ENCODE measurements around the gene MCU.

MCU gene

DNA sequence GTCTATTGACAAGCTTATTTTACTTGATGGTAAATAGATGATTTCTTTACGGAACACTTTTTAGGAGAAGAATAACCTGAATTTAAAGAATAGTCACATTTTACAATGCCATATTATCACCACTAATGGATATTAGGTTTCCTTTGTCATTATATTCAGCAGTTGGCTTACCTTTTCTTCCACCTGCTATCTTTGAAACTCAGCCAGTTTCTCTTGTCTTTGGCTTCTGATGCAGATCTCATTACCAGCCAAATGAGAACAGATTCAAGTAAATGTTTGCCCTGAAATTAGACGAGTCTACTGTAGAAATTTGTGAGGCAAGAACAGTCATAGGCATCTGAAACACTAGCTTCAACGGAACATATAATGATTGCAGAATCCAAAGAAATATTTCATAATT lies 116.1 kb downstream of the MCU start:
- no peak for DNase-seq

DNA sequence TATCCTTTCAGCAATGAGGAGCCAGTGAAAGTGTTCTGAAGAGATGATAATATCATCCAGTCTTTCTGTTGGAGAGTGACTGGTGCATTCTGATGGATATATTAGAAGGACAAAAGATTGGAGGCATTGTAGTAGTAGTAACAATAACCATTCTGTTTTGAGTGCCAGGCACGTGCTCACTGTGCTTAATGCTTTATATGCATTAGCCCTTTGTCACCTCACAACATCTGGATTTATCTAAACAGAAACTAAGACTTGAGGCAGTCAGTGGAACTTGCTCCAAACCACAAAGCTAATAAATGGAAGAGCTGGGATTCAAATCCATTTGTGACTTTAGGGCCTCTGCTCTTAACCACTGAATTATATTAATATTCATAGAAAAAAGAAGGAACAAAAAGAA lies 117.1 kb downstream of the MCU start:
- no peak for DNase-seq

DNA sequence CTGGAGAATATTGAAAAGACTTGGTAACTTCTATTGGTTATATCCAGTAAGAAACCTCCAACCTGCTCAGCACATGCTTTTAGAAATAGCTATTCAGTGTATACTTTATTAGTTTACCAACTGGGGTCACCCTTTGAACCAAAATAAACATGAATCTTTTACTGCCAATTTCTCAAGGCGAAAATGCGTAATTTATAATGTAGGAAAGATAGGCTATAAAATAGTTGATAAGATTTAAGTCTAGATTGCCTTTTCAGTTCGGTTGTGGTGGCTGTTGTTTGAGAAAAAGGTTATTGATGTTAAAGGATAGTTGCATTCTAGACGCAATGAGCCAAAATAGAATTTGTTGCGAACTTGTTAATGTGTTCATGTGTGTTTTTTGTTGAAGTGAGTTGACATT lies 119.0 kb downstream of the MCU start:
- no peak for DNase-seq

DNA sequence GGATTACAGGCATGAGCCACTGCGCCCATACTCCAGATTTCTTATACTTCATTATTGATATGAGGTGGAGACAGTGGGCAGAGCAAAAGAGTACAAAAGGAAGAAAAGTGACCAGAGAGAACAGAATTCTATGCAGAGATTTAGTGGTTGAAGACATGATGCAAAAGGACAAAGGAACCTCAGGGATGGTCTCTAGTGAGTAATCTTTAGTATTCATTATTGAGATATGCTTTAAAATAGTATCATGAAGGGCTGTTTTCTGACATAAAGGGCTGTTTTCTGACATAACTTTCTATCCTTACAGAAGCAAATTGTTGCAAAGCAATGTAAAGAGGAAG lies 120.4 kb downstream of the MCU start:
- DNase-seq = no peak

DNA sequence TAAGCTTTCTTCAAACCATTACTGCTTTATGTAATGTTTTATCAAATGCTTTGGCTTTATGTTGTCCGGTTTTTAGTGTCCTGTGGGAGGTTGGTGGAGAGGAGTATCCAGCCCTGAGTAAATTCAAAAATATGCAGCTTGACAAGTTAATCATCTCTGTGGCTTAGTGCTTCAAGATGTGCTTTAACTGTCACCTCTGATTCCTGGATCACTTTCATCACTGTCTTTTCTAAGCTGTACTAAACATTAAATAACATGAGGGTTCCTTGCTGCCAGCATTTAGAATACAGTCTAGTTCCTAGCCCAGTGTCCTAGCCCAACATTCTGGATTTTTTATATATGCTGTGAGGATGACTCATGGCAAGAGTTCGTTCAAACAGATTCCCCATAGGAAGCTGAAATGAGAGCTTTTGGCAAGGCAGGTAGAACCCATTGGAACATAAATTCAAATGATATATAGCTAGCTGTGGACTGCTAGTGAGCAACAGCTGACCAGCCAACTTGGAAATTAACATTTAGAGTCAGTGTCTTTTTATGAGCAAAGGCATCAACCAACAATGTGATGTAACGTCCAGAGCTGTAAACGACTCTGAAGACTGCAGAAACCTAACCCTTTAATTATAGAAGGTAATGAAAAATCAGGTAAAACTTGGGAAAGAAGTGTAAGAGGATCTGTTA lies 120.9 kb downstream of the MCU start:
- peak; percentile 64 for DNase-seq

DNA sequence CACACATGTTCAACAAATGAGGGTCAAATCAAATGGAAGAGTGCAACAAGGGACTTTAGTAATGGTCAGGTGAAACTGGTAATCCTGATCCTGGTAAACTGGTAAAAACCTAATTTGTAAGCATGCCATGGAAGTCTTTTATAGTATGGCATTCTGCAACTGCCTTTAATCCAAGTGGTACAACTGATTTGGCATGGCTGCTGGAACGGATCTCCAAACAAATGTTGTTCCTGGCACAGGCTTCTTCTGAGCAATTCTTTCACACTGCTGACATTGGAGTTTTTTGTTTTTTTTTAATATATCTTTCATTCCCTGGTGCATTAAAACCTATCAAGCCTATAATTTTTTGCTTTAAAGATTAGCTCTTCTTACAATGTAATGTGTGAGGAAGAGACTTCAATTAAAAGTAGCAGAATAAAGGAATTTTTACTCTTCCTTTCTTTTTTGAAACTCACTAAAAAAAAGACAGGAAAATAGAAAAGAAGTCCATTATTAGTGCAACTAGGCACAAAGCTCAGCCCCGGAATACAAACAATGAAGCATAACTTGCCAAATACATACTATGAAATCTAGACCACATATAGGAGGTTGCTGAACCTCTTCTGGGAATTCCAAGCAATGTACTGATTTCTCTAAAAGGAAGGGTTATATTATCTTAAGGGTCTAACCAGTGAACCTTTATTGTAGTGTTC lies 122.3 kb downstream of the MCU start:
- DNase-seq = peak; percentile 60

DNA sequence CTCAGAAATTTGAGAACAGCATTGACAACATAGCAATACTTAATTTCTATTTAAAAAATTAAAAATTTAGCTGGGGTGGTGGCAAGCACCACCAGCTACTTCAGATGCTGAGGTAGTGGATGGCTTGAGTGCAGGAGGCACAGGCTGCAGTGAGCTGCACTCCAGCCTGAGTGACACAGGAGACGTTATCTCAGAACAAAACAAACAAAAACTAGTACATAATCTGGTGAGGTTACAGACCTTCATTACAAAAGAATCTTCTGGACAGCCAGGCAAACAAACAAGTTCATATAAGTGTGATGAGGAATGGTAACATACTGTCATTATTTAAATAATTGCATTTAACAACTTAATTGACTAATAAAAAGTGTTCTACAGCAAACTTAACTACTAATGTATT lies 124.6 kb downstream of the MCU start:
- no peak for DNase-seq

DNA sequence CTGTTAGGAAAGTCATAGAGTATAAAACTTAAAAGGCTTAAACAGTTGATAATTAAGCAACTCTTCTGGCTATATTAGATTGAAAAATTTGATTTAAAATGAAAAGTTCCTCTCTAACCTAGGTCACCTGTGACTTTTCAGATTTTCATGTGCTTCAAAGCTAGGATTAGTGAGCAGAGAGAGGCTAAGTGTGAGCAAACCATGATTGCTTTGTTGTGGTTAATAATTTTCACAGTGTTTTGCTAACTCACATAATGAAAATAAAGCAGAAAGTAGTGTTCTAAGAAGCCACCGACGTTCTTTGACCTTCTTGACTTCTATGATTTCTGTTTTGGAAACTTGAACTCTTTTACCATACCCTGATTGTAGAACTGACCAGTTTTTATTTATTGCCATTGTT lies 126.1 kb downstream of the MCU start:
- no peak for DNase-seq

DNA sequence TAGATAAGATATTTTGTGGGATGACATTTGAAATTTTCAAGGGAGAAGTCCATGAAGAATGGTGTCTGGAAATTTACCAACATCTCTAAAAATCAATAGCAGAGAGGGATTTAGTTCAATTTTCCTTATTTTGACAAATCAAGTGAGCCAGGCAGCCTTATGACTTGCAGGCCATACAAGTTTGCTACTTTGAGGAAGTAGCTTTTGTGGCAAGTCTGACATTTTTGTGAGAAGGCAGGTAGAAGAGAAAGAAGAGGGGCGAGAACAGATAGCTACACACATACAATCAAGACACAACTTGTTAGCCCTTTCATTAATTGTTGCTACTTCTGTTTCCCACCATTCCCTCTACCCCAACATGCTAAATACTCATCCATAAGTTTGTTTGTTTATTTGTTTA lies 127.1 kb downstream of the MCU start:
- DNase-seq = no peak

DNA sequence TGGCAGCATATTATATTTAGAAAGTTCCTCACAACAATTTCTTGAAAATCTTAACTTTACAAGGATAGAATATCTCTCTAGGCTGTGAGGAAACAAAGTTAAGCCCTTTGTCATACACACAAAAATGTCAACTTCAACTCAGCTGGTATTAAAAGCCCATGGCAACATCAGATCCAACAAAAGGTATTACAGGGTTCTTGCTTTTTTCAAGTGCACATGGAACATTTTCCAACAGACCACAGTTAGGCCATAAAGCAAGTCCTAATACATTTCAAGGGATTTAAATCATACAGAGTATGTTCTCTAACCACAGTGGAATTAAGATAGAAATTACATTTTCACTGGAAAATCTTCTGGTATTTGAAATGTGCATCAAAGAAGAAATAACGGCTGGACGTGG lies 129.7 kb downstream of the MCU start:
- no peak for DNase-seq

DNA sequence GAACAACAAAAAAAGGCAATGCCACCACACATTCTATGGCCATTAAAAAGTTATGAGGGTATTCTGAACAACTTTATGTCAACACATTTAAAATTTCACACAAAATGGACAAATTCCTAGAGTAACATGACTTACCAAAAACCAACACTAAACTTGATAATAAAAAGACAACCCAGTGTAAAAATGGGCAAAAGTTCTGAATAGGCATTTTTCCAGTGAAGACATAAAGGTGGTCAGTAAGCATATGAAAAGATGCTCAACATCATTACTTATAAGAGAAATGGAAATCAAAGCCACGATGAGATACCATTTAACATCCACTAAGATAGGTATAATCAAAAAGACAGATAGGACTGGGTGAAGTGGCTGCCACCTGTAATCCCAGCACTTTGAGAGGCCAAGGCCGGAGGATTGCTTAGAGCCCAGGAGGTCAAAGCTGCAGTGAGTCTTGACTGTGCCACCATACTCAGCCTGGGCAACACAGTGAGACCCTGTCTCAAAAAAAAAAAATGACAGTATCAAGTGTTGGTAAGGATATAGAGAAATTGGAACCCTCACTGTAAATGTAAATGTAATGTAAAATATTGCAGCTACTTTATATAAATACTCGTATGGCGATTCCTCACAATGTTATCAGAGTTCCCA lies 130.5 kb downstream of the MCU start:
- no peak for DNase-seq

DNA sequence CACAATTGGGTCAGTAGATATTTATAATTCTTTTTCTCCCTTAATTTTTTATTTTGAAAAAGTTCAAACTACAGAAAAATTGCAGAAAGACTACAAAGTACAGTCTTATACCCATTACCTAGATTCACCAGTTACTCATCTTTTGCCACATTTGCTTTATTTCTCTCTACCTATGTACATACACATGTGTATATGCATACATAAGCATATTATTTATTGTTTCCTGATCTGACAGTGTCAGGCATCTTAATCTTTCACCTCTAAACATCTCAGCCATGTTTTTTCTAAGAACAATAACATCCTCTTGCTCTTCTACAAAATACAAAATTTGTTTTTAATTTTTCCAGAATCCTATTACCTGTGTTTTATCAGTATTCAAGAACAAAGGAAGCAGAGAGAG lies 133.2 kb downstream of the MCU start:
- DNase-seq = no peak

DNA sequence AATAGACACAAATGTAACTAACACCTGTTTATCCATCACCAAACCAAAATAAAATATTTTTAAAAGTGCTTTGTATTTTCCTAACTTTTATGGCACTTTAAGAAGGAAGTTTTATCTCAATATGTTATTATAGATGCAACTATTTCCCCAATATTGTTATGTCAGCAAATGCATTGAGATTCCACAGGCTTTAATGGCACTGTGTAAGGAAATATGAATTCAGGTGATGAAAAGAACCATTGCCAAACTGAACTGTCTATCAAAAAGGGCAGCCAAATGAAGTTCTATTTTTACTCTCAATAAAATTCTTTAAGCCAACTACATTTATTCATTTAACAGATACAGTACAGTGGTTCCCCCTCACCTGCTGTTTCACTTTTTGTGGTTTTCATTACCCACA lies 134.4 kb downstream of the MCU start:
- no peak for DNase-seq

DNA sequence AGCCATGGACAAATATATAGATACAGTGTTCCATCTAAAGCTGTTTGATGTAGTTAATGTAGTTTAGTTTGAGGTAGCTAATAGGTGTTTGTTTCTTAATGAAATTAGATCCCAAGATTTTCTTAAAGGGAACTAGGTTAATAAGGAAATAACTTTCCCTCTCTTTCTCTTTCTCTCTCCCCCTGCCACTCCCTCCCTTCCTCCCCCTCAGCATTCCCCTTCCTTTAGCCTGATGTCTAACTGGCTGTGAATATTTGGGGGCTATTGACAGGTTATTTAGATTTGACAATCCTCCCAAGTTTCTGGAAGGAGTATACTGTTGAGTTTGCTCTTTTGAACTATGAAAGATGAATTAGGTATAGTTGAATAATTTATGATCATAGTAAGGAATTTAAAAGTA lies 136.4 kb downstream of the MCU start:
- no peak for DNase-seq

DNA sequence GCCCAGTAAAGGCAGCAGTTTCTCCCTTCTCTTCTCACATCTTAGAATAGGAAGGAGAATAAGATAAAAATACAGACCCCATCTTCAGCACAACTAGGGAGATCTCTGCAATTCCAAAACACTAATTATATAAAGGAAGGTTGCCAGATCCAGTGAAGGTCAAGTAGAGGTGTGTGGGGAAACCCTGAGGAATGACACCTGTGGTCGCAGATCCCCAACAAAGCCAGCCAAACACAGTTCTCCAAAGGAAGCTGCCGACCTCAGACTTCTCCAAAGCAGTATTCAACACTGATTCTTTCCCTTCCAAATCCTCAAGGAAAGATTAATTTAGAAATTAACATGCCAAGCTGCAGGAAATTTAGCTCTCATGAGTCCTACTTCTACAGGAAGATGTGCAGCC lies 138.7 kb downstream of the MCU start:
- no peak for DNase-seq

DNA sequence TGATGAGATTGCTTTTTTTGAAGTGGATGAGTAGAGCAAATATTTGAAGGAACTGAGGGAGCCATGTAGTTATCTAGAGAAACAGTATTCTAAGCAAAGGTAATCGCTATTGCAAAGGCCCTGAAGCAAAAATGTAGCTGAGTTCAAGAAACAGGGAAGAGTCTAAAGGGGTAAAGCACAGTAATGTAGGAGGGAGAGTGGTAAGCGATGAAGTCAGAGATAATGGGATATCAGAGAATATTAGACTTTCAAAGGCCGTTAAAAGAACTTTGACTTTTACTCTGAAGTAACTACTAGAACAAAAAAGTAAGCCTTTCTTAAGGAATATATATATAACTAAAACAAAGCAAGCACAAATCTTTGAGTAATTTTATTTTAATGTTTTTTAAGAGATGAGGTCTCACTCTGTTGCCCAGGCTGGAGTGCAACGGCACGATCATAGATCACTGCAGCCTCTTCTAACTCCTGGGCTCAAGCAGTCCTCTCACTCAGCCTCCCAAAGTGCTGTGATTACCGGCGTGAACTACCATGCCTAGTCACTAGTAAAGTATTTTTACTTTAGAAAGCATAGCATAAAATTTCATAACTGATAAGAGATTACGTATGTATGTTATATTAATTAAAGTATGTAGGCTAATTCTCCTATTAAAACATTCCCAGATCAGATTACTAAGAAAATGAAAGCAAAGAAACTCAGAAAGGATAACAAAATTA lies 139.9 kb downstream of the MCU start:
- no peak for DNase-seq

DNA sequence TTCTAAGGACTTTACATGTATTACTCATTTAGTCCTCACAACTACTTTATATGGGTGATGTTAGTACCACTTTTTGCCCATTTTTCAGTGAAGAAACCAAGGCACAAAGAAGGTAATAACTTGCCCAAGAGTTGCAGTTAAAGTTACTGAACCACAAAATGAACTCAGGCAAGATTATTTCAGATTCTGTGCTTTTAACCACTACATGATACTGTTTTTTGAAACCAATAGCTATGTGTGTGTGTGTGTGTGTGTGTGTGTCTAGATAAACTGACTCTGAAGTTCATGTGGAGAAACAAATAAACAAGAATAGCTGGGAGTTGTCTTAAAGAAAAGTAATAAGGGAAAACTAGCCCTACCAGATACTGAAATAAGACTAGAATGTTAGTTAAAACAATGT lies 140.8 kb downstream of the MCU start:
- no peak for DNase-seq

DNA sequence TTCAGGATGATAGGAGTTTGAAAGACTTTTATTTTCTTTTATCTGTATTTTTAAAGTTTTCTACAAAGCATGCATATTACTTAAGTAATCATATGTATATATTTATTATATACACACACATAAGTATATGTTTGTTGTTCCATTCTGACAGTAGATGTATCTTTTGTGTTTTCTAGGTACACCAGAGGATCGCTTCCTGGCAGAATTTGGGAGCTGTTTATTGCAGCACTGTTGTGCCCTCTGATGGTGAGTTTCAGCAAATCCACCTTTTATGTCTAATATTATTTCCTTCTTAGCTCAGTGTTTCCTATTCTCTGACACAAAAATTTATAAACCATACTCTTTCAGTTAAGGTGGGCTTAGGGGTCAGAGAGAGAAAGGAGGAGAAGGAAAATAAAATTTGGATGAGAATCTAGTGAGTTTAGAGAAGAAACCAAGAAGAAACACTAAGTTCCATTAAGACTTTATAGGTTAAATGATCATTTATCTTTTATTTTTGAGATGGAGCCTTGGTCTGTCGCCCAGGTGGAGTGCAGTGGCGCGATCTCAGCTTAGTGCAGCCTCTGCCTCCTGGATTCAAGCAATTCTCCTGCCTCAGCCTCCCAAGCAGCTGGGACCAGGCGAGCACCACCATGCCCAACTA lies 142.4 kb downstream of the MCU start:
- peak; percentile 72 for DNase-seq

DNA sequence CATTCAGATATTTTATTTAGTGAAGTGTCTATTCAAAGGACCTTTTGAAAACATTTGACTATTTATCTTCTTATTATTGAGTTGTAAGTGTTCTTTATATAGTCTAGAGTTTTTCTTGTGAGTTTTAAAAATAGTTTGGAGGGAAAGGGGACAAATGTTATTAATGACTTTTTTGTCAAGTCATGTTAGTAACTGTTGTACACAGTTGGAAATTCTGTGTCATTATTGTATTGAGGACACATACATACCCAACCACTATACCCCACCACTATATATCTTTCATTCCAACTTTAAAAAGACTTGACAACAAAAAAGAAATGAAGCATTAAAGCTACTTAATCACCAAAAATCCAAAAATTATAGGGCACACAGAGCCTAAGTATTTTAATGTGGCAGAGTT lies 148.4 kb downstream of the MCU start:
- DNase-seq = no peak

DNA sequence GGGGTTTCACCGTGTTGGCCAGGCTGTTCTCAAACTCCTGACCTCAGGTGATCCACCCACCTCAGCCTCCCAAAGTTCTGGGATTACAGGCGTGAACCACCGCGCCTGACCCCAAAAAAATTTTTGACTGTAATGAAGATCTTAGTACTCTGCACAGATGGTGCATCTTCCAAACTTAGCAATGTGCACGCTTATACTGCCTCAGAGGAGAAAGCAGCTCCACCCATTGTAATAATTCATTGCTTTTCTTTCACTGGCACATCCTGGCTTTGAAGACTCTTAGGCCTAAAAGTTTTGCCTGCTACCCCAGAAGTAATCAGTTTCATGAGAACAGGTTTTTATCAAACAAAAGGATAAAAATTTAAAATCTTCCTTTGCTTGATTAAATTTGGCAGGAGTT lies 149.5 kb downstream of the MCU start:
- DNase-seq = no peak

DNA sequence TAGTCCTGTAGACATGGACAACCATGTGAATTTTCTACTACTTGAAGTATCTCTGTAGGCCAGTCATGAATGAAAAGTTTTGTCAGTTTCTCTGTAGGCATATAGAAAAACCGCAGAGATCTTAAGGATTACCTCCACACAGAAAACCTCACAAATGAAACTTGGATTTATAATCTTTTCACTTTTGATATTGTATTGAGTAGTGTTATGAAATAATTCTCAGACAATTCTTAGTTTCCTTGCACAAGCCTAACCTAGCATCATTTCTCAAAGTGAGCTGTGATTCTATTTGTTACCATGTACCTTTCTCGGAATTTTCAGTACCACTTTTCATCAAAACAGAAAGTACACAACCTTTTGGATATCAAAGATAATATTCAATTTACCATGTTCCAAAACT lies 150.2 kb downstream of the MCU start:
- no peak for DNase-seq

DNA sequence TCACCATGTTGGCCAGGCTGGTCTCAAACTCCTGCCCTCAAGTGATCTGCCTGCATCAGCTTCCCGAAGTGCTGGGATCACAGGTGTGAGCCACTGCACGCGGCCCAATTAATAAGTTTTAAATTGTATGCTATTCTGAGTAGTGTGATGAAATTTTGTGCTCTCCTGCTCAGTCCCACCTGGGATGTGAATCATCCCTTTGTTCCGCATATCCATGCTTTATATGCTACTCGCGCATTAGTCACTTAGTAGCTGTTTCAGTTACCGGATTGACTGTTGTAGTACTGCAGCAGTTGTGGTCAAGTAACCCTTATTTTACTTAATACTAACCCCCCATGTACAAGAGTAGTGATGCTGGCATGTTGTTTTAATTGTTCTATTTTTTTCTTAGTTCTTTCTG lies 154.3 kb downstream of the MCU start:
- DNase-seq = no peak

DNA sequence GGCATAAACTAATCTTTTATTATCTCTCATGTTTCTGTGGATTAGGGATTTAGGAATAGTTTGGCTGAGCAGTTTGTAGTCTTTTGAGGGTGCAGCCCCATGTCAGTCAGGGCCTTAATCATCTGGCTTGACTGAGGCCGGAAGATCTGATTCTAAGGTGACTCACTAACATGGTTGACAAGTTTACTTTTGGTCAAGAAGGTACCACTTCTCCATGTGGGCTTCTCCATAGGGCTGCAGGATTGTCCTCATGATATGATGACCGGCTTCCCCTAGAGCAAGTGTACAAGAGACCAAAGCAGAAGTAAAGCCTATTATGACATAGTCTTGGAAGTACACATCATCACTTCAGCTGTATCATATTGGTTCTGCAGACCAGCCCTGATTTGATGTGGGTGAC lies 155.7 kb downstream of the MCU start:
- DNase-seq = no peak

DNA sequence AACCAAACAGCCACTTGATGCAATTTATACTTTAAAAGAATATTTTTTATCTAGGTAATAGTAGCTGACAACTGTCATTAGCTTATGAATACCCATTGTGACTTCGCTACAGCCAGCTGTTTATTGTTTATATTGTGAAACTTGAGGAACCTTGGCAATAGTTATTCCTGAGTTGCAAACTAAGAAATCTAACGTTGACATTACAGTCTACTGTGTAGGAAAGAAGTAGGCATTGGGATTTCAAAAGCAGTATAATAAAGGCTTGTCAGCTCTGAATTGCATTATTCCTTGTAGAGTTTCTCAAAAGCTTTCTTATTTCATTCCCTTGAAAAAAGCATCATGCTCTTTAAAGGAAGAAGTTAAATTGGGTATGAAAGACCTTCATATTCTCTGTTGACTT lies 158.9 kb downstream of the MCU start:
- no peak for DNase-seq
